Measurements from ENCODE around the gene HCN2. TPM values are rescaled to one million over a fixed set of nuclear protein-coding genes. Genes with fewer than 3 reads are reported as not detected.

The HCN2 gene
- total and polyA plus RNA-seq, 10 of the 15 experiments (the other 5 are each of a cell fraction or from before 2014, with no cell fraction given) = 0.01 to 0.54 (median 0.08) TPM; not detected in 4

- H3K79me2 ChIP-seq (ENCODE audit: control insufficient read depth, insufficient read depth, low read length) = no peaks in the 10 kb centered on the region
These were observed 29.6 kb upstream of the HCN2 start for GRCh38 chr19:560121-560520.

More at GRCh38 chr19:560121-560520, 29.6 kb upstream of the HCN2 start:
- ATAC-seq (no peak), FAIRE-seq (no peak), DNase-seq (ENCODE audit: low read depth, low spot score) (no peak)
- H3K4me2 ChIP-seq (ENCODE audit: control insufficient read depth, insufficient read depth) = no peak overlapping the region
- no peaks in the 10 kb centered on the region for H3K27me3 ChIP-seq (replicated peaks in 1 of 2; ENCODE audit: control insufficient read depth in 2 of 2, insufficient read depth in 2 of 2, low read length in 1 of 2)
- no peak overlapping the region for H3K4me3 ChIP-seq
- BruUV-seq (replicated peaks) = no TSS peak
- no peak overlapping the region for H2AFZ ChIP-seq (ENCODE audit: control insufficient read depth, low read depth, low read length)
- H3K9me3 ChIP-seq (replicated peaks; ENCODE audit: control insufficient read depth, insufficient read depth, low read length) = no peaks in the 10 kb centered on the region
- H4K20me1 ChIP-seq (ENCODE audit: control insufficient read depth, insufficient read depth) = no peaks in the 10 kb centered on the region
- RAD21 ChIA-PET (ENCODE audit: unreplicated experiment) = no interaction called here
- TF ChIP-seq NR2C1 (IDR thresholded peaks at IDR 0.05) = no peak
- TF ChIP-seq SREBF2 (IDR thresholded peaks at IDR 0.05; ENCODE audit: low read length) = no peak
- TF ChIP-seq CBX3 (IDR thresholded peaks at IDR 0.05; ENCODE audit: borderline replicate concordance, low read depth) = no peak
- TF ChIP-seq PRDM15 (CRISPR knock-in tag; IDR thresholded peaks at IDR 0.05) = no peak
- TF ChIP-seq RB1 (IDR thresholded peaks at IDR 0.05; ENCODE audit: borderline replicate concordance) = no peak
- no peak for TF ChIP-seq DPF2 (IDR thresholded peaks at IDR 0.05)
- TF ChIP-seq ZSCAN29 (IDR thresholded peaks at IDR 0.05) = no peak
- no peak for TF ChIP-seq EZH2 (IDR thresholded peaks at IDR 0.05; ENCODE audit: borderline replicate concordance, control insufficient read depth, low read depth, low read length)
- no peak for TF ChIP-seq KAT2A (conservative IDR thresholded peaks at IDR 0.05; ENCODE audit: control insufficient read depth, low read depth, low read length)
- no peak for TF ChIP-seq SUPT20H (IDR thresholded peaks at IDR 0.05; ENCODE audit: borderline replicate concordance, control insufficient read depth, low read depth, low read length)
- TF ChIP-seq CBX5 (IDR thresholded peaks at IDR 0.05; ENCODE audit: low read depth) = no peak
- intact Hi-C loops (cut with micrococcal nuclease; ENCODE audit: unreplicated experiment) = no loop called here
- POLR2A ChIA-PET = no interaction called here
- no peak overlapping the region for H3K27ac ChIP-seq (ENCODE audit: control insufficient read depth, insufficient read depth)
- H3K36me3 ChIP-seq (ENCODE audit: control insufficient read depth in 2 of 2, insufficient read depth in 2 of 2, low read length in 1 of 2) = no peaks in the 10 kb centered on the region
- 47% methylated on average over 12 of the region's 12 CpGs for WGBS (ENCODE audit: insufficient coverage, insufficient replicate concordance, low lambda C conversion rate, missing lambda C conversion rate)
- no peaks in the 10 kb centered on the region for H3K4me1 ChIP-seq (ENCODE audit: control insufficient read depth, insufficient read depth, low read length)
- CTCF ChIA-PET = no interaction called here
- in situ Hi-C loops (cut with MboI) = no loop called here
- SMC1A ChIA-PET (ENCODE audit: uncharacterized antibody, unreplicated experiment) = no interaction called here
- no peak overlapping the region for H3K9ac ChIP-seq (ENCODE audit: control insufficient read depth, insufficient read depth, low read length)
